Pancreas (tissue), 10 donors: ENCODE measurements around the gene ASB1. TPM values are rescaled to one million over a fixed set of nuclear protein-coding genes. Genes with fewer than 3 reads are reported as not detected.

Experiments used
- ATAC-seq, 4 donors: fragments of 200-7000 bp; cut with Tn5 transposase; one replicate each; pipeline versions ENCODE4 v1.8.0 to v1.9.1; 2020; ENCODE audit warnings: mild to moderate bottlenecking in 4 of 4, moderate library complexity in 4 of 4
- DNase-seq, 6 donors: peaks; one replicate each; pipeline ENCODE4 v3.0.0-alpha.2; 2020
- FAIRE-seq: peaks from 2 replicates; lab custom pipeline; 2012; peaks lifted over from hg19 to GRCh38; lab: Jason Lieb, UNC
- H3K27ac ChIP-seq, 4 donors: fragments of 200-600 bp; sonication (generic); 1 replicate in 3 of 4; 2 replicates in 1 of 4; pipeline versions ENCODE4 v1.5.0 to v1.8.0; 2020
- H3K27me3 ChIP-seq, 4 donors: fragments of 200-600 bp; one replicate each; pipeline ENCODE4 v1.8.0; 2021
- H3K36me3 ChIP-seq, 3 donors: fragments of 200-600 bp; sonication (generic) in 1 of 3; one replicate each; pipeline versions ENCODE4 v1.5.0 to v1.8.0; 2020 to 2021
- H3K4me1 ChIP-seq, 3 donors: fragments of 200-600 bp; one replicate each; pipeline ENCODE4 v1.8.0; 2021
- H3K4me3 ChIP-seq, 4 donors: fragments of 200-600 bp; sonication (generic) in 2 of 4; one replicate each; pipeline versions ENCODE4 v1.5.0 to v1.8.0; 2020 to 2021
- H3K9me3 ChIP-seq, 4 donors: fragments of 200-600 bp; one replicate each; pipeline ENCODE4 v1.8.0; 2021
- WGBS, 2 donors: extraction: QIAGEN DNeasy Blood & Tissue Kit; methylation state at CpG; one replicate each; pipeline ENCODE4 v1.1.7; 2013; 5-methylcytosine and 5-hydroxymethylcytosine counted together
- intact Hi-C, 3 donors: fragments of 100-400 bp; cut with DNase I; formaldehyde crosslinking; loops; one replicate each; pipeline versions ENCODE4 v1.11.1 to v1.14.2; 2022
- polyA plus RNA-seq, 2 donors: library from polyadenylated mRNA; stranded (reverse); fragments of 200-250 nt; gene quantifications; one replicate each; pipeline ENCODE4 v1.2.3, GENCODE V29; 2013
- total RNA-seq, 6 donors: library from RNA; stranded (reverse); fragmentation: NEBNext Ultra II Directional in 4 of 6; extraction: Animal tissue kit (Norgen Biotek cat#: 25700) in 4 of 6; gene quantifications; one replicate each; pipeline versions ENCODE4 v1.2.1 to v1.2.4, GENCODE V29; 2021 to 2023
- TF ChIP-seq, protein P1 (sequence below), 4 donors: fragments of 200-600 bp; sonication (generic) in 3 of 4; IDR thresholded peaks; one replicate each; pipeline versions ENCODE4 v1.5.0 to v1.8.0; 2021; ENCODE audit warnings: antibody characterized with exemption in 4 of 4
- donor health status: healthy with polysubstance abuse.
- donor health status: DM: no; HTN: no; CAD: no; lungs with moderate emphysema.
- donor health status: DM: no; HTN: no; CAD: no.
- donor health status: control.
- donor health status: control.
- donor health status: Bipolar disorder and iron deficiency.
- donor health status: DM: yes; HTN: yes; CAD: no.
- donor health status: DM: no; HTN: no; CAD: no.
- donor health status: DM: no; HTN: no; CAD: no.
- donor health status: DM: yes; HTN: yes; CAD: no.

Gene ASB1
- total and polyA plus RNA-seq, 8 donors = 11.3 to 25.1 (median 13.8) TPM

DNA sequence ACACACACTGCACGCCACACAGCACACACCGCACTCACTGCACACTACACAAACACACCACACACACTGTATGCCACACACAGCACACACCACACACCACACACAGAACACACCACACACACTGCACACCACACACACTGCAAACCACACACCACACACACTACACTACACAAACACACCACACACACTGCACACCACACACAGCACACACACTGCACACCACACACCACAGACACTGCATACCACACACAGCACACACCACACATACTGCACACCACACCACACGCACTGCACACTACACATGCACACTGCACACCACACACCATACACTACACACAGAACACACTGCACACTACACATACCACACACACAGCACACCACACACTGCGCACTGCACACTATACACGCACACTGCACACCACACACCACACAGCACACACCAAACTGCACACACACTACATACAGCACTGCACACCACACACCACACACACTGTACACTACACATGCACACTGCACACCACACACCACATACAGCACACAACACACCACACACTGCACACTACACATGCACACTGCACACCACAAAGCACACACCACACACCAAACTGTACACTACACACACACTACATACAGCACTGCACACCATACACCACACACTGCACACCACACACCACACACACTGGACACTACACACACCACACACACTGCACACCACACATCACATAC, 59.6 kb downstream of the ASB1 start:
- WGBS, 2 donors = 90 to 100% methylated on average over 5 of the region's 5 CpGs
- no peaks in the 10 kb centered on the region for H3K36me3 ChIP-seq
- H3K4me1 ChIP-seq = no peaks in the 10 kb centered on the region
- intact Hi-C loops = no loop called here
- no peak for DNase-seq
- no peak for ATAC-seq
- no peak overlapping the region for H3K27ac ChIP-seq
- H3K9me3 ChIP-seq = no peaks in the 10 kb centered on the region
- TF ChIP-seq, protein P1, sequence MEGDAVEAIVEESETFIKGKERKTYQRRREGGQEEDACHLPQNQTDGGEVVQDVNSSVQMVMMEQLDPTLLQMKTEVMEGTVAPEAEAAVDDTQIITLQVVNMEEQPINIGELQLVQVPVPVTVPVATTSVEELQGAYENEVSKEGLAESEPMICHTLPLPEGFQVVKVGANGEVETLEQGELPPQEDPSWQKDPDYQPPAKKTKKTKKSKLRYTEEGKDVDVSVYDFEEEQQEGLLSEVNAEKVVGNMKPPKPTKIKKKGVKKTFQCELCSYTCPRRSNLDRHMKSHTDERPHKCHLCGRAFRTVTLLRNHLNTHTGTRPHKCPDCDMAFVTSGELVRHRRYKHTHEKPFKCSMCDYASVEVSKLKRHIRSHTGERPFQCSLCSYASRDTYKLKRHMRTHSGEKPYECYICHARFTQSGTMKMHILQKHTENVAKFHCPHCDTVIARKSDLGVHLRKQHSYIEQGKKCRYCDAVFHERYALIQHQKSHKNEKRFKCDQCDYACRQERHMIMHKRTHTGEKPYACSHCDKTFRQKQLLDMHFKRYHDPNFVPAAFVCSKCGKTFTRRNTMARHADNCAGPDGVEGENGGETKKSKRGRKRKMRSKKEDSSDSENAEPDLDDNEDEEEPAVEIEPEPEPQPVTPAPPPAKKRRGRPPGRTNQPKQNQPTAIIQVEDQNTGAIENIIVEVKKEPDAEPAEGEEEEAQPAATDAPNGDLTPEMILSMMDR (IDR thresholded peaks at IDR 0.05) = no peak
- FAIRE-seq = no peak
- no peak overlapping the region for H3K4me3 ChIP-seq
- no peaks in the 10 kb centered on the region for H3K27me3 ChIP-seq

DNA sequence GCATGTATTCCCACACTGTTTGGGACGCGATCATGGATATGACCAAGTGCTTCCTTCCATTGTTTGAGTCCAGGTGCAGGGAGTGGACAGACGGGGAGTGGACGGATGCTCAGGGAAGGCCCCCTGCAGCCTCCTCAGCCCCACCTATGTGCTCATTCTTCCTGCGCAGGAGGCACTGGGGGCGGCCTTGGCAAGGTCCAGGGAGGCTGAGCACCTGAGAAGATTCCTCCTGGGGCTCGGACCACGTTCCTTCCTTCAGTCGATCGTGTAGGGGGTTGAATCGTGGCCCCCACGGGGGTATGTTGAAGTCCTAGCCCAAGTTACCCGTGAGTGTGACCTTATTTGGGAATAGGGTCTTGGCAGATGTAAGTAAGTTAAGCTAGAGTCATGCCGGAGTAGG, 60.4 kb downstream of the ASB1 start:
- Histone ChIP-seq H3K9me3 (no peaks in the 10 kb centered on the region), H3K36me3 (no peaks in the 10 kb centered on the region), H3K4me1 (no peaks in the 10 kb centered on the region), H3K27me3 (no peaks in the 10 kb centered on the region), H3K27ac (no peak overlapping the region), H3K4me3 (no peak overlapping the region)
- WGBS, 2 donors = 88 to 91% methylated on average over 14 of the region's 14 CpGs
- no peak for ATAC-seq
- FAIRE-seq = no peak
- intact Hi-C loops = no loop called here
- no peak for DNase-seq
- TF ChIP-seq, protein P1 (IDR thresholded peaks at IDR 0.05) = no peak

DNA sequence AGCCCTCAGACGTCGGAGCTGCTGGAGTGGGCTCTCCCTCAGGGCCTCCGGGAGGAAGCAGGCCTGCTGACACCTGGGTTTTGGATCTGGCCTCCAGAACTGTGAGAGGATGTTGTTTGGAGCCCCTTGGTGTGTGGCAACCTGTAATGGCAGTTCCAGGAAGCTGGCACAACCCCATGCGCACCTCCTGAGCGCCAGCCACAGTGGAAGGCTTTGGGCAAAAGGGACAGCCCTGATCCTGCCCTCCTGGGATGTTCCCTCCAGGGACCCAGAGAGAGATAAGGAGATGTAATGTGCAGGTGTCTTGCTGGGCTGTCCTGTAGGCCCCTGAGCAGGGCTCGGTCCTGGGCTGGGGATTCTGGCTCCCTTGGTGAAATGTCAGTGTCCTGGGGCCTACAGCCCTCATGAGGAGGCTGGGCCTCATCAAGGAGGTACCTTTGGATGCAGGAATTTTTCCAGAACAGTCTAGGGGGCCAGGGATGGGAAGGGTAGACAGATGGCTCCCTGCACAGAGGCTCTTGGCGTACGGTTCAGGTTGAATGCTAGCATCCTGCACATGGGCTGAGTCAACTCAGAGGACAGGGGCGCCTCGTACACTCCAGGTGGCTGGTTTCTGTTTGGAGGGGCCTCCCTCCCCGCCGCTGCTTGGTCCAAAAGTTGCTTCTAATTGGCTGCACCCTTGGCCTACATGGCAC, 61.1 kb downstream of the ASB1 start:
- Histone ChIP-seq H3K9me3 (no peaks in the 10 kb centered on the region), H3K4me3 (no peak overlapping the region), H3K4me1 (no peaks in the 10 kb centered on the region), H3K27ac (no peak overlapping the region), H3K36me3 (no peaks in the 10 kb centered on the region), H3K27me3 (no peaks in the 10 kb centered on the region)
- 92% methylated on average over 12 of the region's 12 CpGs for WGBS, 2 donors
- FAIRE-seq = no peak
- intact Hi-C loops = no loop called here
- ATAC-seq = no peak
- DNase-seq = no peak
- TF ChIP-seq, protein P1 (IDR thresholded peaks at IDR 0.05) = no peak

DNA sequence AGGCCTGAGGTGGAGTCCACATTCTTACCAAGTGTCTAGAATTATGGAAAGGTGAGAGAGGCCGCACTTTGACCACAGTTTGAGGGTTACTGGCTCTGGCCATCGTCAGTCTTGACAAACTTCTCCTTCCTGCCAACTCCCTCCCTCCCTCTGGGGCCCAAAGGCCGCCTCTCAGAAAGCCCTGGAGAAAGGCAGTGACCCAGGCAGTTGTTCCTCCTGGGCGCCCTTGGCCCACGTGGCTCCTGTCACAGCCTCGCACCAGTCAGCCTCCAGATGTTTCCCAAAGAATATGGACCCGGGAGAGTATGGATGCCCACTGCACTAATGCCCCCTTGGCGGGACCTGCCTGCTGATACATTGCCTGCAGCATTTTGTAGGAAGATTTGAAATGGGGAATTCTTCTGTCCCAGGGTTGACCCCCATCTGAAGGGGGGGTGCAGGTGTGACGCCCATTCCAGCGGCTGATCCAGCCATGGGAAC, 61.7 kb downstream of the ASB1 start:
- DNase-seq (no peak), FAIRE-seq (no peak), ATAC-seq (no peak)
- Histone ChIP-seq H3K36me3 (no peaks in the 10 kb centered on the region), H3K4me3 (no peak overlapping the region), H3K9me3 (no peaks in the 10 kb centered on the region), H3K27ac (no peak overlapping the region), H3K4me1 (no peaks in the 10 kb centered on the region), H3K27me3 (no peaks in the 10 kb centered on the region)
- WGBS, 2 donors = 87 to 90% methylated on average over 10 of the region's 10 CpGs
- intact Hi-C loops = no loop called here
- TF ChIP-seq, protein P1 (IDR thresholded peaks at IDR 0.05) = no peak

DNA sequence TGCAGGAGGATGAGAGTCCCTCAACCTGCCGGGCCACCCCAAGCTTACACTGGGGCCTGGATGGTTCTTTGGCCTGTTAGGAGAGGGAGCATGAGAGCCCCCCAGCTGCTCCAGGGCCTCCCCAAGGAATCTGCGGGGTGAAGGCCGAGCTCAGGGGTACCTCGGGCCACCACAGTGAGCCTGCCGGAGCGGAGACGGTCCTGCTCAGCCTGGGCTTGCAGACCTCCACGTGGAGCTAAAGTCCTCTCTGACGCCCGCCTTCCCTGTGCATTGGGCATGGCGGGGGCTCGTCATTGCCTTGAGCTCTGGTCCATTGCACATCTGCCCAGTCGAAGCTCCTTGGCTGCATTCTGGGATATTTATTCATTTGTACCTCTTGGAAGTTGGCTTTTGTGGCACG, 62.7 kb downstream of the ASB1 start:
- FAIRE-seq = no peak
- Histone ChIP-seq H3K4me1 (no peaks in the 10 kb centered on the region), H3K9me3 (no peaks in the 10 kb centered on the region), H3K4me3 (no peak overlapping the region), H3K27me3 (no peaks in the 10 kb centered on the region), H3K27ac (no peak overlapping the region), H3K36me3 (no peaks in the 10 kb centered on the region)
- WGBS, 2 donors = 84 to 87% methylated on average over 14 of the region's 14 CpGs
- intact Hi-C loops = no loop called here
- no peak for DNase-seq
- TF ChIP-seq, protein P1 (IDR thresholded peaks at IDR 0.05) = no peak
- ATAC-seq = no peak
